Right lobe of liver (tissue), 4 donors: ENCODE results near the gene ATAT1.

ENCODE experiments used
- POLR2A ChIP-seq: fragments of 450-650 bp; IDR thresholded peaks from one replicate; pipeline ENCODE4 v1.6.1; 2017; ENCODE audit warnings: antibody characterized with exemption, mild to moderate bottlenecking
- TF ChIP-seq, protein P1 (sequence below), 4 donors: fragments of 200-600 bp in 3 of 4; fragments of 450-650 bp in 1 of 4; IDR thresholded peaks; one replicate each; pipeline versions ENCODE4 v1.5.1 to v1.8.0; 2016 to 2022; ENCODE audit warnings: antibody characterized with exemption in 4 of 4, mild to moderate bottlenecking in 2 of 4
- donor health status: DM: no; HTN: no; CAD: no.
- donor health status: DM: no; HTN: no; CAD: no.
- donor health status: DM: no; HTN: yes; CAD: no.

DNA sequence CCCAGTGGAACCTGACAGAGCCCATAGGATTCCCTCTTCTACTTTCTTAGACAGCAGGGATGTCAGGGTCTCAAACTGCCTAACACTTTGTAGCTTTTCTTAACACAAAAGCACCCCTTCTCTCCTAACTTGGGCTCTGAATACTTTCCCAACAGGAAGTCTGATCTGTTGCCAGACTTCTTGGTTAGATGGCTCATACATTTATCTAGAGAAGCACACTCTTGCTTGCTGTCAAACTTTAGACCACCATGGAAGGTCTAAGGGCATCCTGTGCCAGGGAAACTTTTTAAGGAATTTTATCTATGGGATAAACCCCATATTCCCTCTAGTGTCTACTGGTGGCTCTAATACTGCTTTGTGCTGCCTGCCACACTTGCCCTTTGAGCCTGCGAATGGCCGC, 17.0 kb downstream of the ATAT1 start:
- no peak for TF ChIP-seq POLR2A
- TF ChIP-seq, protein P1, sequence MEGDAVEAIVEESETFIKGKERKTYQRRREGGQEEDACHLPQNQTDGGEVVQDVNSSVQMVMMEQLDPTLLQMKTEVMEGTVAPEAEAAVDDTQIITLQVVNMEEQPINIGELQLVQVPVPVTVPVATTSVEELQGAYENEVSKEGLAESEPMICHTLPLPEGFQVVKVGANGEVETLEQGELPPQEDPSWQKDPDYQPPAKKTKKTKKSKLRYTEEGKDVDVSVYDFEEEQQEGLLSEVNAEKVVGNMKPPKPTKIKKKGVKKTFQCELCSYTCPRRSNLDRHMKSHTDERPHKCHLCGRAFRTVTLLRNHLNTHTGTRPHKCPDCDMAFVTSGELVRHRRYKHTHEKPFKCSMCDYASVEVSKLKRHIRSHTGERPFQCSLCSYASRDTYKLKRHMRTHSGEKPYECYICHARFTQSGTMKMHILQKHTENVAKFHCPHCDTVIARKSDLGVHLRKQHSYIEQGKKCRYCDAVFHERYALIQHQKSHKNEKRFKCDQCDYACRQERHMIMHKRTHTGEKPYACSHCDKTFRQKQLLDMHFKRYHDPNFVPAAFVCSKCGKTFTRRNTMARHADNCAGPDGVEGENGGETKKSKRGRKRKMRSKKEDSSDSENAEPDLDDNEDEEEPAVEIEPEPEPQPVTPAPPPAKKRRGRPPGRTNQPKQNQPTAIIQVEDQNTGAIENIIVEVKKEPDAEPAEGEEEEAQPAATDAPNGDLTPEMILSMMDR (IDR thresholded peaks at IDR 0.05), result no peak
